Hepatocyte (in vitro differentiated cells): ENCODE results near the gene PLCXD3. TPM values are rescaled to one million over a fixed set of nuclear protein-coding genes. Genes with fewer than 3 reads are reported as not detected.

Experiments used
- DNase-seq: peaks from one replicate; pipeline ENCODE4 v3.0.0-alpha.2; 2016; ENCODE audit warnings: low spot score
- H2AFZ ChIP-seq: fragments of 200-600 bp; sonication (generic); 2 replicates; pipeline ENCODE4 v1.6.0; 2016; ENCODE audit warnings: antibody characterized with exemption, mild to moderate bottlenecking
- H3K27ac ChIP-seq: fragments of 200-600 bp; sonication (generic); 2 replicates; pipeline ENCODE4 v1.5.1; 2016; ENCODE audit warnings: mild to moderate bottlenecking
- H3K27me3 ChIP-seq: fragments of 200-600 bp; sonication (generic); 2 replicates; pipeline ENCODE4 v1.6.1; 2016
- H3K36me3 ChIP-seq: fragments of 200-600 bp; sonication (generic); replicated peaks from 2 replicates; pipeline ENCODE4 v1.5.1; 2016; ENCODE audit warnings: low read depth; ENCODE audit not compliant: insufficient read depth
- H3K4me1 ChIP-seq: fragments of 200-600 bp; sonication (generic); 2 replicates; pipeline ENCODE4 v1.5.1; 2016; ENCODE audit warnings: mild to moderate bottlenecking, moderate library complexity; ENCODE audit not compliant: insufficient read depth
- H3K4me2 ChIP-seq: fragments of 200-600 bp; sonication (generic); 2 replicates; pipeline ENCODE4 v1.6.0; 2016
- H3K4me3 ChIP-seq: fragments of 200-600 bp; sonication (generic); 2 replicates; pipeline ENCODE4 v1.5.1; 2016; ENCODE audit warnings: mild to moderate bottlenecking
- H3K79me2 ChIP-seq: fragments of 200-600 bp; sonication (generic); 2 replicates; pipeline ENCODE4 v1.6.0; 2017; ENCODE audit warnings: mild to moderate bottlenecking
- H3K9me2 ChIP-seq: fragments of 200-600 bp; sonication (generic); replicated peaks from 2 replicates; pipeline ENCODE4 v1.6.0; 2017; ENCODE audit warnings: mild to moderate bottlenecking; ENCODE audit not compliant: insufficient read depth
- H3K9me3 ChIP-seq: fragments of 200-600 bp; sonication (generic); 2 replicates; pipeline ENCODE4 v1.5.1; 2016; ENCODE audit warnings: low read depth, mild to moderate bottlenecking
- H4K20me1 ChIP-seq: fragments of 200-600 bp; sonication (generic); 2 replicates; pipeline ENCODE4 v1.6.0; 2016; ENCODE audit warnings: mild to moderate bottlenecking; ENCODE audit not compliant: insufficient read depth, poor library complexity, severe bottlenecking
- EZH2 ChIP-seq: fragments of 200-600 bp; sonication (generic); IDR thresholded peaks from 2 replicates; pipeline ENCODE4 v1.6.1; 2016; ENCODE audit warnings: antibody characterized with exemption, mild to moderate bottlenecking, borderline replicate concordance
- EZH2phosphoT487 ChIP-seq: fragments of 200-600 bp; sonication (generic); IDR thresholded peaks from one replicate; pipeline ENCODE4 v1.6.1; 2018; ENCODE audit warnings: antibody characterized with exemption, mild to moderate bottlenecking, low read depth, moderate library complexity; ENCODE audit not compliant: unreplicated experiment, severe bottlenecking
- WGBS: methylation state at CpG from one replicate; pipeline ENCODE4 v1.1.6; 2016; ENCODE audit warnings: low lambda C conversion rate; ENCODE audit errors: missing lambda C conversion rate; 5-methylcytosine and 5-hydroxymethylcytosine counted together
- polyA plus RNA-seq: library from polyadenylated mRNA; unstranded; fragments of >200 nt; fragmentation: Nextera tagmentation; extraction: Ambion mirVana; gene quantifications from 2 replicates; pipeline ENCODE4 v1.2.1, GENCODE V29; 2016
- total RNA-seq: library from RNA; depleted of rRNA; stranded (reverse); fragments of >200 nt; gene quantifications from 2 replicates; pipeline ENCODE4 v1.2.3, GENCODE V29; 2014
- TF ChIP-seq, protein P1 (sequence below): fragments of 200-600 bp; sonication (generic); IDR thresholded peaks from 2 replicates; pipeline ENCODE4 v1.5.1; 2016; ENCODE audit warnings: antibody characterized with exemption, mild to moderate bottlenecking; ENCODE audit not compliant: poor library complexity

PLCXD3 gene
- total and polyA plus RNA-seq, 2 experiments from 2014 or later, result 0.47 to 2.2 TPM

DNA sequence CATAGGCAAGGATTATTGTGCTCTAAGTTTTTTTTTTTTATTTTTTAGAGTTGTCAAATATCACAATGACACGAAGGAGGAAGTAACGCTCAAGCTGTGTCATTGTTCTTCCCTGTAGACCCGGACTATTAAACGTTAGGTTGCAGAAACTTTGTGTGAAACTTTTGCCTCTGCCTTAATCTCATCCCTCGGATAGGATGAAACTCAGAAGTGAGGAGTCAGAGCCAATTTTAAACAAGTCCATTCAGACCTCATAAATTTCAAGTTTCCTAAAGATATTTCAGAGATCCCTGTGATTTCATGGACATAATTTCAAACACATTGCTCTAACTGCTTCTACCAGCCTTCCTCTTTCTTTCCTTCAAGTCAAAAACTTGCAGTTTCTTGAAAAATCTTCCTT is 198.3 kb downstream of the PLCXD3 start:
- no peaks in the 10 kb centered on the region for H3K79me2 ChIP-seq
- no peak overlapping the region for H3K27ac ChIP-seq
- H3K4me3 ChIP-seq, result no peak overlapping the region
- no peaks in the 10 kb centered on the region for H3K9me2 ChIP-seq
- TF ChIP-seq EZH2phosphoT487, result no peak
- TF ChIP-seq, protein P1, sequence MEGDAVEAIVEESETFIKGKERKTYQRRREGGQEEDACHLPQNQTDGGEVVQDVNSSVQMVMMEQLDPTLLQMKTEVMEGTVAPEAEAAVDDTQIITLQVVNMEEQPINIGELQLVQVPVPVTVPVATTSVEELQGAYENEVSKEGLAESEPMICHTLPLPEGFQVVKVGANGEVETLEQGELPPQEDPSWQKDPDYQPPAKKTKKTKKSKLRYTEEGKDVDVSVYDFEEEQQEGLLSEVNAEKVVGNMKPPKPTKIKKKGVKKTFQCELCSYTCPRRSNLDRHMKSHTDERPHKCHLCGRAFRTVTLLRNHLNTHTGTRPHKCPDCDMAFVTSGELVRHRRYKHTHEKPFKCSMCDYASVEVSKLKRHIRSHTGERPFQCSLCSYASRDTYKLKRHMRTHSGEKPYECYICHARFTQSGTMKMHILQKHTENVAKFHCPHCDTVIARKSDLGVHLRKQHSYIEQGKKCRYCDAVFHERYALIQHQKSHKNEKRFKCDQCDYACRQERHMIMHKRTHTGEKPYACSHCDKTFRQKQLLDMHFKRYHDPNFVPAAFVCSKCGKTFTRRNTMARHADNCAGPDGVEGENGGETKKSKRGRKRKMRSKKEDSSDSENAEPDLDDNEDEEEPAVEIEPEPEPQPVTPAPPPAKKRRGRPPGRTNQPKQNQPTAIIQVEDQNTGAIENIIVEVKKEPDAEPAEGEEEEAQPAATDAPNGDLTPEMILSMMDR, result no peak
- no peak for TF ChIP-seq EZH2
- WGBS, result 82% methylated on average over 5 of the region's 5 CpGs
- H3K4me2 ChIP-seq, result no peak overlapping the region
- no peak overlapping the region for H2AFZ ChIP-seq
- no peaks in the 10 kb centered on the region for H4K20me1 ChIP-seq
- no peaks in the 10 kb centered on the region for H3K36me3 ChIP-seq
- H3K27me3 ChIP-seq, result no peaks in the 10 kb centered on the region
- no peaks in the 10 kb centered on the region for H3K4me1 ChIP-seq
- DNase-seq, result no peak
- H3K9me3 ChIP-seq, result no peaks in the 10 kb centered on the region

DNA sequence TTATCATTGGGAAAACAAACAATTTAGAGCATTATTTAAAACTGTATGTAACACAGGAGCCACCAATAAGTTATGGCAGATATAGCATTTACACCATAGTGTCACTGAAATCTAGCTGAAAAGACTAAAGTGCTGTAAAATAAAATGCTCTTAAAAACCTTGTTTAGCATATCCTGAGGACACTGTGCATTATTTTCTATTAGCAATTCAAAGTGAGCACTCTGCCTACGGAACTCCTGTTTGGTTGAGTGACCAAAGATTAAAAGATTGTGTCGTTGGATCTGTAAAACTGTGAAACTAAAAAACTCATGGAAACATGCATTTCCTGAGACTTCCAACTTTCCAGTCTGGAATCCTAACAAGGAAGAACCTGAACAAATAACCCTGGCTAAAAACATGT is 201.1 kb downstream of the PLCXD3 start:
- no peaks in the 10 kb centered on the region for H3K9me3 ChIP-seq
- DNase-seq, result no peak

DNA sequence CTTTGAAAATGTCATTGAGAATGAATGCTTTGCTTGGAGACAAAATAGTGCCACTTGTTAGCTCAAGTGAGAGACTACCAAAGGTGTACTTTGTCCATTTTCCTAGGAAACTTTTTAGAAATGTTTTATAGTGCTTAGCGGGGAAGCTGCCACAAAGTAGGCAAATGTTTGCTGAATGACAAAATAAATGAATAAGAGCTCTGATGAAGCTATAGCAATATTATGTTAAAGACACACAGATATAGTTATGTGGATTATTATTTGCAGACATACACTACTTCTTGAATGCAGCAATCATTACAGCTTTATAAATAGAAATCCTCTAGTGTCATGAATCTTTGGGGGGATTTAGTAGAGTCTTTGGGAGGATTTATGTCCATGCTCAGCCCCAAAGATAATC is 204.4 kb downstream of the PLCXD3 start:
- DNase-seq, result no peak
- TF ChIP-seq, protein P1, result no peak
- no peak for TF ChIP-seq EZH2phosphoT487
- no peak for TF ChIP-seq EZH2
- Histone ChIP-seq H2AFZ (no peak overlapping the region), H3K36me3 (no peaks in the 10 kb centered on the region), H3K79me2 (no peaks in the 10 kb centered on the region), H3K4me3 (no peak overlapping the region), H3K9me2 (no peaks in the 10 kb centered on the region), H3K27me3 (no peaks in the 10 kb centered on the region), H3K9me3 (no peaks in the 10 kb centered on the region), H3K4me1 (no peaks in the 10 kb centered on the region), H3K4me2 (no peak overlapping the region), H4K20me1 (no peaks in the 10 kb centered on the region), H3K27ac (no peak overlapping the region)
- WGBS, result 78% methylated on average over 1 of the region's 1 CpG

More for the DNA sequence above, 201.1 kb downstream of the PLCXD3 start:
- Histone ChIP-seq H2AFZ (no peak overlapping the region), H3K4me3 (no peak overlapping the region), H3K4me2 (no peak overlapping the region), H3K27me3 (no peaks in the 10 kb centered on the region), H3K36me3 (no peaks in the 10 kb centered on the region), H3K79me2 (no peaks in the 10 kb centered on the region), H3K27ac (no peak overlapping the region), H4K20me1 (no peaks in the 10 kb centered on the region), H3K4me1 (no peaks in the 10 kb centered on the region), H3K9me2 (no peaks in the 10 kb centered on the region)
- TF ChIP-seq EZH2 (no peak), EZH2phosphoT487 (no peak)
- TF ChIP-seq, protein P1, result no peak
- WGBS, result 77% methylated on average over 2 of the region's 2 CpGs

DNA sequence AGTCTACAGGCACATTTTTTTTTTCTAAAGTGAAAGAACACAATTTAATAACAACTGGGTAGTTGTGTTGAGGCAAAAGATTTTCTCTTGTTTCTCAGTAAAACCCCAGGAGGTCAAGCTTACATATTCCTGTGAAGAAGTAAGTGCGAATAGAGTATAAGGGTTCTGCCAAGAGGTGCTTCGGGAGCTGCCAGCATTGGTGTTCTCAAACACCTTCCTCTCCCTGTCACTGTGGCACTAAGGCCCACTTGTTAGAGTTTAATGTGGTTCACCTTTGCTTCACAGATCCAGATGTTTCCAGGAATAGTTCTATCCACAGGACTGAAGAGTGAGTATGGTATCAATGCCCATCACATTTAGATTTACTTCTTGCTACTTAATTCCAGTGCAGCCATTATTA is 205.3 kb downstream of the PLCXD3 start:
- TF ChIP-seq EZH2phosphoT487 (no peak), EZH2 (no peak)
- TF ChIP-seq, protein P1, result no peak
- Histone ChIP-seq H3K9me2 (no peaks in the 10 kb centered on the region), H3K27me3 (no peaks in the 10 kb centered on the region), H3K4me3 (no peak overlapping the region), H3K4me1 (no peaks in the 10 kb centered on the region), H3K4me2 (no peak overlapping the region), H3K36me3 (no peaks in the 10 kb centered on the region), H2AFZ (no peak overlapping the region), H3K9me3 (no peaks in the 10 kb centered on the region), H3K27ac (no peak overlapping the region), H4K20me1 (no peaks in the 10 kb centered on the region), H3K79me2 (no peaks in the 10 kb centered on the region)
- WGBS, result 92% methylated on average over 2 of the region's 2 CpGs
- DNase-seq, result no peak
